22Rv1 (cell line): ENCODE results near the gene CREG1.

Source experiments
- ZFX ChIP-seq: fragments of 450-650 bp; IDR thresholded peaks from 2 replicates; pipeline ENCODE4 v1.6.1; 2017; ENCODE audit warnings: antibody characterized with exemption, borderline replicate concordance
- TF ChIP-seq, protein P1 (sequence below): fragments of 450-650 bp; IDR thresholded peaks from 2 replicates; pipeline ENCODE4 v1.5.1; 2017; ENCODE audit warnings: mild to moderate bottlenecking

DNA sequence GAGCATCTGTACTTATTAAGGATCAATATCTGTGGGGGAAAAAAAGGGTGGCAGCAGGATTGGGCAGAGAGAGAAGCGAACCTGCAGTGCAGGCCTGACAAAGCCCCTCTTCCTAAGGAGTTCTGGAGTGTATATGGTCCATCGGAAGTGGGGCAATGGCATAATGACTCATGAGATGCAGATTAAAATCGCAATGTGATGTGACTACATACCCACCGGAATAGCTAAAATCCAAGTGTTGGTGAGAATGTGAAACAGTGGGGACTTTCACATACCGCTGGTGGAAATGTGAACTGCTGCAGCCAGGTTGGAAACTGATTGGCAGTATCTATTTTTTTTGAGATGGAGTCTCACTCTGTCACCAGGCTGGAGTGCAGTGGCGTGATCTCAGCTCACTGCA is 8.2 kb upstream of the CREG1 start:
- TF ChIP-seq, protein P1, sequence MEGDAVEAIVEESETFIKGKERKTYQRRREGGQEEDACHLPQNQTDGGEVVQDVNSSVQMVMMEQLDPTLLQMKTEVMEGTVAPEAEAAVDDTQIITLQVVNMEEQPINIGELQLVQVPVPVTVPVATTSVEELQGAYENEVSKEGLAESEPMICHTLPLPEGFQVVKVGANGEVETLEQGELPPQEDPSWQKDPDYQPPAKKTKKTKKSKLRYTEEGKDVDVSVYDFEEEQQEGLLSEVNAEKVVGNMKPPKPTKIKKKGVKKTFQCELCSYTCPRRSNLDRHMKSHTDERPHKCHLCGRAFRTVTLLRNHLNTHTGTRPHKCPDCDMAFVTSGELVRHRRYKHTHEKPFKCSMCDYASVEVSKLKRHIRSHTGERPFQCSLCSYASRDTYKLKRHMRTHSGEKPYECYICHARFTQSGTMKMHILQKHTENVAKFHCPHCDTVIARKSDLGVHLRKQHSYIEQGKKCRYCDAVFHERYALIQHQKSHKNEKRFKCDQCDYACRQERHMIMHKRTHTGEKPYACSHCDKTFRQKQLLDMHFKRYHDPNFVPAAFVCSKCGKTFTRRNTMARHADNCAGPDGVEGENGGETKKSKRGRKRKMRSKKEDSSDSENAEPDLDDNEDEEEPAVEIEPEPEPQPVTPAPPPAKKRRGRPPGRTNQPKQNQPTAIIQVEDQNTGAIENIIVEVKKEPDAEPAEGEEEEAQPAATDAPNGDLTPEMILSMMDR, result no peak
- no peak for TF ChIP-seq ZFX
